Ureter (tissue), 1 donor: Measurements from ENCODE around the gene OR4D9. TPM values are rescaled to one million over a fixed set of nuclear protein-coding genes. Genes with fewer than 3 reads are reported as not detected.
"Not testable (repeated sequence)": the region's sequence is repeated elsewhere in the genome, so short reads cannot be mapped to it uniquely, and the experiment has no call there.

ENCODE experiments used
- DNase-seq: peaks from one replicate; pipeline ENCODE4 v3.0.0-alpha.2; 2020; ENCODE audit warnings: low spot score
- total RNA-seq: library from RNA; stranded (reverse); gene quantifications from one replicate; pipeline ENCODE4 v1.2.4, GENCODE V29; 2023
- donor health status: DM: yes; HTN: yes; CAD: no.

Gene OR4D9
- not detected for total RNA-seq

- no peak for DNase-seq
Observed at GRCh38 chr11:59510941-59511589, at the start of gene OR4D9. OR4D9 (plus strand) TSS chr11:59511539; CDS start chr11:59514913, 3,374 bp downstream.

DNA sequence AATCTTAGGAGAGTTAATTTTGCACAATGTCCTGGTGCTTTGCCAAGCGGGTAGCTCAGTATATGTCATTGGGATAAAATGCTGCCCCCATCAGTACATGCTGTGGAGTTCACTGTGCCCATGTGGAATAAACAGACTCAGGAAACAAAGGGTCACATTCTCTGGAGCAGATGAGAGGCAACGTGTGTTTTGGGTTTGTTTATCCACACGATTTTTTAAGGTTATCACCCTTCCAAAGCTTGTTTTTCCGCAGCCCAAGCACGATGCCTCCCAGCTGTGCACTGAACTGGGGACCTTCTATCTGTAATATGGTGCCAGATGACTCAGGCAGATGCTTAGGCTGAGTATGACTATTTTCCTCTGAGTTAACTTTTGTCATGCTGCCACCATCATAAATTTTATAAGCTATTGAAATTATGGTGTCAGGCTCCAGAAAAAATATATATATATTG lies 48.1 kb upstream of the OR4D9 start:
- DNase-seq, result peak; percentile 44

DNA sequence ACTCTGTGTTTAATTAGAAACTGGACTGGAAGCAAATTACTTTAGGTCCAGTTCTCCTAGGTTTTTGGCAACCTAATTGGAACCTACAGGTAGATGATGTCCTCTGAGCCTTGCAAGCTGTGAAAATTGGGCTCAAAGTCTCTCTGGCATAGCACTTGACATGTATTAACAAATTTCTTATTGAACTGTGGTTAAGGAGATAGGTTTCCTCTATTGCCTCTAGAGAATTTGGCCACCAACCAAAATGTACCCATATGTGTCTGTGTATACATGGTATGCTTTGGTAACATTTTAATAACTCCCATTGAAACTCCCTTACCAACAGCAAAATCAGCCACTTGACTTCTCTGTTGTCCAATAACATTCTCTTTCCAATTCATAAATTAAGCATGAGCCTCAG lies 38.3 kb upstream of the OR4D9 start, which contains the start of gene OR4D10:
TSS of gene OR4D10 (plus strand) at position 301 of the 400 bp plus-strand sequence. CDS start 4,115 bp downstream, outside the sequence.
- DNase-seq, result no peak

- no peak for DNase-seq
Observed at GRCh38 chr11:59475176-59475575, 36.2 kb upstream of the OR4D9 start.

DNA sequence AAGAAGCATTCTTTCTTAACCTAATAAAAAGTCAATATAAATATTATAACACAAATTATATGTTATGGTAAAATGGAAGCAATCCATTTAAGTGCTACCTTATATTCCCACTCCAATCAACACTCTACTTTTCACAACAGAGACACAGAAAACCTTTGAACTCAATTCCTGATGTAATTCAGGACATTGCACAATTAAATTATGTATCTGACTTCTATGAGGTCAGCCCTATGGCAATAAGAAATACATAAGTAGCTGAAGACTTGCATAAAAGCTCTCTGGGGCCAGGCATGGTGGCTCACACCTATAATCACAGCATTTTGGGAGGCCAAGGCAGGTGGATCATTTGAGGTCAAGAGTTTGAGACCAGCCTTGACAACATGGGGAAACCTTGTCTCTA lies 31.4 kb upstream of the OR4D9 start:
- DNase-seq, result no peak

DNA sequence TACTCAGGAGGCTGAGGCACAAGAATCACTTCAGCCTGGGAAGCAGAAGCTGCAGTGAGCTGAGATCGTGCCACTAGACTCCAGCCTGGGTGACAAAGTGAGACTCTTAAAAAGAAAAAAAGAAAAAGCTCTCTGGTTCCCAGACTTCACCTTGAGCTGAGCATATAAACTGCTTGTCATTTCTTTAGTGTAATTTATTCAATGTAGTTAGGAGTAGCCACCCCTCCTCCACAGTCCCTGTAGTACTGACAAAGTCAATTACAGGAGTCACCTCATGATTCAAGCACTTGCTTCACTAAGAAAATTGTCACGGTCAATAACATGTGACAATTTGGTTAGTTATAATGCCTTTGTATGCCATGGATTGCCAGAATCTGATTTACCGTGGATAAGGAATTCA lies 31.0 kb upstream of the OR4D9 start:
- DNase-seq, result no peak

GRCh38 chr11:59501931-59502330 lies 9.4 kb upstream of the OR4D9 start:
- DNase-seq, result no peak

- no peak for DNase-seq
Observed at GRCh38 chr11:59503276-59503675, 8.1 kb upstream of the OR4D9 start, which contains the start of gene OR4D11. OR4D11 (plus strand) TSS chr11:59503576; CDS start chr11:59503576, 0 bp downstream.

- DNase-seq, result no peak
Observed at GRCh38 chr11:59511675-59512074, 336 bp downstream of the OR4D9 start.

- DNase-seq, result not testable (repeated sequence)
Observed at GRCh38 chr11:59520139-59520538, 8.8 kb downstream of the OR4D9 start.

DNA sequence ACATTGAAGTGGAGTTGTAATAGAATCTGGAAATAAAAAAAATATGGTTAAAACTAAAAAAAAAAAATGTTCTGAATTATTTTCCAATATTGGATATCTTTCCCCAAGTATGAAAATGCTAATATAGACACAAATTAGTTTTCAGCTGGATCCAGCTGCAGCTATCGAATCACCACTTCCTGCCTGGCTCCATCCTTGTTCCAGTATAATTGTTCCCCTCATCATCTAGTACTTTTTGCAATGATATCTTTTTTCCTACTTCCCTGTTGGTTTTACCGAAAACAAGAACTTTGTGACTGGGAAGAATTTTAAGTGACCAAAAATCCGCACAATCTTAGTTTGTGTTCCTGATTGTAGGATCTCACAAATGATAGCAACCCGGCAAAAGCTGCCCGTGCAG lies 9.4 kb downstream of the OR4D9 start:
- DNase-seq, result no peak

DNA sequence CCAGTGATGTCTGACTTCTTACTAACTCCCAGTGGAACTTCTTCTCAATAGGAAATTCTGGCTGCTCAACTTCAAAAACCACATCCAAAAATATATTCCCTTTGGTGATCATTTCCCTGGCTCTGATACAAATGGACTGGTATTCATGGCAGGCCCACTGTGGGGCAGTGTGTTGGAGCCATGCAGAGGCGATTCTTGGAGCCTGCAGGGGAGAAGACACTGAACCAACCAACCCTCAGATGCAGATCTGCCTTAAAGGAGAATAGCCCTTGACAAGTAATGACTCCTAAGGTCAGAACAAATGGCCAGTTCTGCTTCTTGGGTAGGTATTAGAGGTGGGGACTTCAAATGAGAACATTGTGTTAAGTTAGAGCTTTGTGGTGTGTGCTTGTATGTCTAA lies 12.2 kb downstream of the OR4D9 start:
- DNase-seq, result no peak

DNA sequence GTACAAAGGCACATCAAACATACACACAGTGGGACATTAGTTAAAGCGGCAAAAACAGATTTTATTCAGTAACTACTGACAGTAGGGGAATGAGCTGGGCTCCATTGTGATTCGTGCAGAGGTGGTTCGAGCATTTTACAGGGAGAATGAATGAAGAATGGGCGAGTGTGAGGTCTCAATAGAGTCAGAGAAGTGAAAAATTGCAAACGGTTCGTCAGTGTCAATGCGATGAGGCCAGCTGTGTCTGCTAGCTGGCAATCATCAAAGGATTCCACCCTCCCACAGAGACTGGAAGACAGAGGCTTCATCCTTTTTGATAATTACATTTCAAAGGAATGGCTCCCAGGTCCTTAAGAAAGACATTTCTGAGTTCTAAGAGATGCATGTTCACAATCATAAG lies 17.4 kb downstream of the OR4D9 start:
- no peak for DNase-seq

GRCh38 chr11:59532620-59533019 lies 21.3 kb downstream of the OR4D9 start:
- no peak for DNase-seq

DNA sequence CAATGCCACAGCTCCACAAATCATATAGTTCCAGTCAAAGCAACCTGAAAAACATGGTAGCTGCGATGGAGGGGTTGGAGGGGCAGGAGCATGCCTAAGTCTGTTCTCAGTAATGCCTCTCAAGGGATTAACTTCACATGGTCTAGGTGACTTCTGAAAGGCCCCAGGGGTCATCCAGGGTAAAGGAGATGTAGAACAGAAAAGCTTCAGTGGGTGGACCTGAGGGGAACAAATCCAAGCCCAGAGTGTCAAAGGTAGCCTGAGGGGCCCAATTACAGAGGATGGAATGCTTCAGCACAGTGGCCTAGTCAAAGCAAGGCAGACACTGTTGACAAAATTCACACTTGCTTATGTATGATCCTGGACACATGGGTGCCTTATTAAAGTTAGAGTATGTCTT lies 23.3 kb downstream of the OR4D9 start:
- DNase-seq, result no peak

DNA sequence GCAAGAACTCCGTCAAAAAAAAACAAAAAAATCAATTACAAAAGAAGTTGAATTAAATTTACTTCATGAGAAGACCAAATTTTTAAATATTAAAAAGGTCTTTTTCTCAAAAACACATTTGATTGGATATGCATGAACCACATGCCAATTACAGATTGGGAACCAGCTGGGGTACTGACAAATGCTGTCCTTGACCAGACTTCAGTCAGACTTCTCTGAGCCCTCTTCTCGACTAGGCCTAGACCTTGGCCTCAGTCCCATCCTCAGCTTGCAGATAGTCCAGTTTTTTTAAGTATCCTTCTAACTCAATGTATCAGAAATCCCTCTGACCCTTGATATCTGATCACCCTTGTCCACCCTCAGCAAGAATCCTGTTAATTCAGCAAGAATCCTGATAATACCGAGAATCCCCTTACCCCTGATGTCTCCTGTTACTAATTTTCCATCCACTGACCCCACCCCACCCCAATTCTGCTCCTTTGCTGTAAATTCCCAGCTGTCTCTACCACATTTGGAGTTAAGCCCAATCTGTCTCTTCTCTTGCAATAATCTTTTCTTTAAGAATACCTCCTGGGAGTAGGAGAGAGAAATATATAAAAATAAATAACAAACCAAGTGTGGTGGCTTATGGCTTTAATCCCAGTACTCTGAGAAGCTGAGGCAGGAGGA lies 30.9 kb downstream of the OR4D9 start:
- no peak for DNase-seq

DNA sequence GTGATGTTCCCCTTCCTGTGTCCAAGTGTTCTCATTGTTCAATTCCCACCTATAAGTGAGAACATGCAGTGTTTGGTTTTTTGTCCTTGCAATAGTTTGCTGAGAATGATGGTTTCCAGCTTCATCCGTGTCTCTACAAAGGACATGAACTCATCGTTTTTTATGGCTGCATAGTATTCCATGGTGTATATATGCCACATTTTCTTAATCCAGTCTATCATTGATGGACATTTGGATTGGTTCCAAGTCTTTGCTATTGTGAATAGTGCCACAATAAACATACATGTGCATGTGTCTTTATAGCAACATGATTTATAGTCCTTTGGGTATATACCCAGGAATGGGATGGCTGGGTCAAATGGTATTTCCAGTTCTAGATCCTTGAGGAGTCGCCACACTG lies 32.4 kb downstream of the OR4D9 start:
- not testable (repeated sequence) for DNase-seq

DNA sequence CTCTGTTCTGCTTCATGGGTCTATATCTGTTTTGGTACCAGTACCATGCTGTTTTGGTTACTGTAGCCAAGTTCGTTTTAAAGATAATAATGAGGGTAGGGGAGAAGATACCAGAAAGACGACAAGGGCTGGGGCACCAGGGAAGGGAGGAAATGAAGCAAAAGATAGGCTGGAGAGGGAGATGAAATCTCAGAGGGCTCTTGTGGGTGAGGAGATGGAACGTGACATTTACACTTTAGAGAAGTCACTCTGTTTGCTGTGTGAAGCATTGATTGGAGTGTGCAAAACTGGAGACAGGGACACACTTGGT lies 33.5 kb downstream of the OR4D9 start:
- no peak for DNase-seq

- no peak for DNase-seq
Observed at GRCh38 chr11:59545179-59546020, 34.1 kb downstream of the OR4D9 start.

- not testable (repeated sequence) for DNase-seq
Observed at GRCh38 chr11:59547605-59548308, 36.4 kb downstream of the OR4D9 start.

DNA sequence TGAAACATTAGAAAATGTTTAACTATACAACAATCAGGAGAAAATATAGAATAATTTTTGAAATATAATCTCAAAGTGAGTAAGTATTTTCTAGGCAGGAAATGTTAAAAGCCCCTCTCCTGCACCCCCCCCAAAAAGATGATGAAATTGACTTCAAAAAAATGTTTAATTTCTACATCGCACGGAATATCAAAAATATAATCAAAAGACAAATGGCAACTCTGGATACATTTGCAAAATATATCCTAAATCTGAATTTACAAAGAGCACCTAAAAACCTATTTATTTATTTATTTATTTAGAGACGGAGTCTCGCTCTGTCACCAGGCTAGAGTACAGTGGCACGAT lies 36.9 kb downstream of the OR4D9 start:
- DNase-seq, result no peak

- DNase-seq, result peak; percentile 86
Observed at GRCh38 chr11:59550368-59550841, 39.1 kb downstream of the OR4D9 start.
